Kidney (tissue), 14 donors: ENCODE measurements around the gene PLCB4. TPM values are rescaled to one million over a fixed set of nuclear protein-coding genes. Genes with fewer than 3 reads are reported as not detected.

Experiments
- DNase-seq, 5 donors: peaks; one replicate each; pipeline ENCODE4 v3.0.0-alpha.2; 2013 to 2020
- FAIRE-seq: peaks from 2 replicates; lab custom pipeline; 2012; peaks lifted over from hg19 to GRCh38; lab: Jason Lieb, UNC
- H3K27ac ChIP-seq, 2 donors: one replicate each; pipeline ENCODE4 v1.7.0; 2013; ENCODE audit warnings: low read depth in 2 of 2, low read length in 2 of 2, inconsistent platforms in 1 of 2
- H3K27me3 ChIP-seq: one replicate; pipeline ENCODE4 v1.7.1; 2013; ENCODE audit warnings: low read length, inconsistent platforms; ENCODE audit not compliant: control insufficient read depth, insufficient read depth
- H3K36me3 ChIP-seq, 3 donors: one replicate each; pipeline versions ENCODE4 v1.7.0 to v1.7.1; 2013; ENCODE audit warnings: low read length in 3 of 3, control low read depth in 1 of 3, inconsistent platforms in 1 of 3; ENCODE audit not compliant: insufficient read depth in 3 of 3, control insufficient read depth in 2 of 3
- H3K4me1 ChIP-seq, 3 donors: one replicate each; pipeline versions ENCODE4 v1.7.0 to v1.7.1; 2013; ENCODE audit warnings: low read length in 3 of 3, inconsistent platforms in 1 of 3, low read depth in 1 of 3; ENCODE audit not compliant: control insufficient read depth in 2 of 3, insufficient read depth in 2 of 3
- H3K4me3 ChIP-seq, 3 donors: one replicate each; pipeline versions ENCODE4 v1.7.0 to v1.8.1; 2013; ENCODE audit warnings: low read length in 3 of 3, control low read depth in 1 of 3, inconsistent platforms in 1 of 3
- H3K9ac ChIP-seq, 3 donors: one replicate each; pipeline versions ENCODE4 v1.7.0 to v1.7.1; 2013; ENCODE audit warnings: low read length in 3 of 3, control low read depth in 1 of 3, inconsistent platforms in 1 of 3
- H3K9me3 ChIP-seq, 3 donors: one replicate each; pipeline versions ENCODE4 v1.7.0 to v1.7.1; 2013; ENCODE audit warnings: low read length in 3 of 3, control low read depth in 1 of 3, inconsistent platforms in 1 of 3; ENCODE audit not compliant: control insufficient read depth in 2 of 3, insufficient read depth in 1 of 3
- CTCF ChIP-seq: IDR thresholded peaks from 3 replicates; pipeline ENCODE4 v1.5.1; 2012; ENCODE audit warnings: mild to moderate bottlenecking, moderate library complexity, borderline replicate concordance; ENCODE audit not compliant: insufficient read depth; ENCODE audit errors: extremely low read depth
- intact Hi-C: fragments of 100-400 bp; cut with DNase I; formaldehyde crosslinking; loops from one replicate; pipeline ENCODE4 v1.11.1; 2022
- polyA plus RNA-seq: library from polyadenylated mRNA; stranded (reverse); fragments of 350-450 nt; fragmentation: Illumina TruSeq; extraction: RNeasy Lipid Tissue Mini Kit (QIAGEN cat#74804); gene quantifications from one replicate; pipeline ENCODE4 v1.2.3, GENCODE V29; 2014; ENCODE audit warnings: low read depth, low replicate concordance; ENCODE audit not compliant: insufficient read depth
- total RNA-seq: library from RNA; stranded (reverse); fragmentation: NEBNext Ultra II Directional; extraction: Animal tissue kit (Norgen Biotek cat#: 25700); gene quantifications from one replicate; pipeline ENCODE4 v1.2.1, GENCODE V29; 2021
- donor health status: control.
- donor health status: control.
- donor health status: control.
- donor health status: control.
- donor health status: control.
- donor health status: DM: yes; HTN: yes; CAD: no.
- donor health status: Normal renal cell carcinoma (clear cell type).

PLCB4 gene
- total and polyA plus RNA-seq, 2 donors from 2014 or later, result 2.8 to 17.7 TPM

- Histone ChIP-seq H3K4me1 (no peaks in the 10 kb centered on the region), H3K27ac (no peak overlapping the region), H3K9ac (no peak overlapping the region), H3K4me3 (no peak overlapping the region), H3K36me3 (no peaks in the 10 kb centered on the region), H3K9me3 (no peaks in the 10 kb centered on the region), H3K27me3 (no peaks in the 10 kb centered on the region)
- intact Hi-C loops, result no loop called here
- no peak for FAIRE-seq
- no peak for TF ChIP-seq CTCF
- DNase-seq, result no peak
Measured at GRCh38 chr20:9476174-9476573, 407.3 kb downstream of the PLCB4 start.

- DNase-seq (no peak), FAIRE-seq (no peak)
- no peak overlapping the region for H3K9ac ChIP-seq
- H3K27me3 ChIP-seq, result no peaks in the 10 kb centered on the region
- no peak for TF ChIP-seq CTCF
- no peaks in the 10 kb centered on the region for H3K36me3 ChIP-seq
- no peak overlapping the region for H3K27ac ChIP-seq
- no peaks in the 10 kb centered on the region for H3K4me1 ChIP-seq
- intact Hi-C loops, result no loop called here
- no peaks in the 10 kb centered on the region for H3K9me3 ChIP-seq
- H3K4me3 ChIP-seq, result no peak overlapping the region
Measured at GRCh38 chr20:9476637-9477036, 407.8 kb downstream of the PLCB4 start.

GRCh38 chr20:9478771-9479170 is 409.9 kb downstream of the PLCB4 start:
- Histone ChIP-seq H3K9ac (no peak overlapping the region), H3K27me3 (no peaks in the 10 kb centered on the region), H3K27ac (no peak overlapping the region), H3K9me3 (no peaks in the 10 kb centered on the region), H3K4me3 (no peak overlapping the region), H3K36me3 (no peaks in the 10 kb centered on the region), H3K4me1 (no peaks in the 10 kb centered on the region)
- intact Hi-C loops, result no loop called here
- TF ChIP-seq CTCF, result no peak
- FAIRE-seq (no peak), DNase-seq (peak in 1 of 5 donors; percentile 16)

GRCh38 chr20:9480066-9480465 is 411.2 kb downstream of the PLCB4 start:
- H3K27me3 ChIP-seq, result no peaks in the 10 kb centered on the region
- intact Hi-C loops, result no loop called here
- no peak overlapping the region for H3K27ac ChIP-seq
- no peak overlapping the region for H3K9ac ChIP-seq
- DNase-seq, result no peak
- no peak for TF ChIP-seq CTCF
- no peak for FAIRE-seq
- no peak overlapping the region for H3K4me3 ChIP-seq
- H3K9me3 ChIP-seq, result no peaks in the 10 kb centered on the region
- H3K36me3 ChIP-seq, result no peaks in the 10 kb centered on the region
- H3K4me1 ChIP-seq, result no peaks in the 10 kb centered on the region
